ENCODE measurements around the gene ARMH3.

ARMH3 gene

GRCh38 chr10:101974091-101974971, 81.6 kb downstream of the ARMH3 start:
- peak; percentile 63 to 85 (median 65) for DNase-seq

GRCh38 chr10:101972761-101973160, 83.2 kb downstream of the ARMH3 start:
- peak in 1 of 3 donors; percentile 22 for DNase-seq

GRCh38 chr10:101969412-101969922, 86.5 kb downstream of the ARMH3 start:
- DNase-seq: no peak

GRCh38 chr10:101968940-101969321, 87.0 kb downstream of the ARMH3 start:
- peak; percentile 55 to 76 (median 63) for DNase-seq

GRCh38 chr10:101968286-101968939, 87.6 kb downstream of the ARMH3 start:
- no peak for DNase-seq

- no peak for DNase-seq
Observed at GRCh38 chr10:101967713-101968112, 88.3 kb downstream of the ARMH3 start.

- no peak for DNase-seq
Observed at GRCh38 chr10:101967119-101967518, 88.9 kb downstream of the ARMH3 start.

GRCh38 chr10:101965075-101965765, 90.8 kb downstream of the ARMH3 start:
- DNase-seq: no peak

- DNase-seq: peak in 2 of 3 donors; percentile 26 to 43
Observed at GRCh38 chr10:101961591-101962498, 94.1 kb downstream of the ARMH3 start.

GRCh38 chr10:101960879-101961395, 95.0 kb downstream of the ARMH3 start:
- no peak for DNase-seq

GRCh38 chr10:101959346-101959916, 96.5 kb downstream of the ARMH3 start:
- DNase-seq: no peak

- DNase-seq: no peak
Observed at GRCh38 chr10:101958691-101959090, 97.3 kb downstream of the ARMH3 start.

GRCh38 chr10:101956898-101957297, 99.1 kb downstream of the ARMH3 start:
- no peak for DNase-seq

- DNase-seq: no peak
Observed at GRCh38 chr10:101956117-101956516, 99.9 kb downstream of the ARMH3 start.

- DNase-seq: peak; percentile 32 to 74 (median 67)
Observed at GRCh38 chr10:101952191-101952590, 103.8 kb downstream of the ARMH3 start.

- DNase-seq: no peak
Observed at GRCh38 chr10:101950213-101950612, 105.8 kb downstream of the ARMH3 start.

GRCh38 chr10:101941871-101942270, 114.1 kb downstream of the ARMH3 start:
- peak; percentile 61 to 84 (median 73) for DNase-seq

GRCh38 chr10:101940916-101941315, 115.1 kb downstream of the ARMH3 start:
- DNase-seq: no peak

- no peak for DNase-seq
Observed at GRCh38 chr10:101939729-101940128, 116.2 kb downstream of the ARMH3 start.

GRCh38 chr10:101939008-101939648, 116.8 kb downstream of the ARMH3 start:
- peak; percentile 64 to 85 (median 79) for DNase-seq

All from suppressor macrophage treated with lipopolysaccharide for 1 hour (primary cell).